SJSA1 (cell line): ENCODE measurements around the gene LIF. TPM values are rescaled to one million over a fixed set of nuclear protein-coding genes. Genes with fewer than 3 reads are reported as not detected.

ENCODE experiments used
- DNase-seq, 2 experiments: peaks; one replicate each; pipeline ENCODE4 v3.0.0-alpha.2; 2015 to 2020; ENCODE audit warnings: low spot score in 2 of 2, low read depth in 1 of 2
- H3K27ac ChIP-seq: fragments of 250-450 bp; sonication (Bioruptor Pico); 2 replicates; pipeline ENCODE4 v1.5.1; 2020; ENCODE audit warnings: mild to moderate bottlenecking, moderate library complexity
- H3K27me3 ChIP-seq: fragments of 250-450 bp; sonication (Bioruptor Pico); replicated peaks from 2 replicates; pipeline ENCODE4 v1.5.1; 2020; ENCODE audit warnings: mild to moderate bottlenecking, moderate library complexity
- H3K36me3 ChIP-seq: fragments of 250-450 bp; sonication (Bioruptor Pico); 2 replicates; pipeline ENCODE4 v1.5.1; 2020; ENCODE audit warnings: mild to moderate bottlenecking
- H3K4me1 ChIP-seq: fragments of 250-450 bp; sonication (Bioruptor Pico); replicated peaks from 2 replicates; pipeline ENCODE4 v1.6.1; 2021; ENCODE audit warnings: mild to moderate bottlenecking
- H3K4me3 ChIP-seq: fragments of 250-450 bp; sonication (Bioruptor Pico); 2 replicates; pipeline ENCODE4 v1.5.1; 2020; ENCODE audit warnings: mild to moderate bottlenecking
- H3K9me3 ChIP-seq: fragments of 250-450 bp; sonication (Bioruptor Pico); replicated peaks from 2 replicates; pipeline ENCODE4 v1.5.1; 2020; ENCODE audit warnings: mild to moderate bottlenecking
- total RNA-seq: library from RNA; depleted of rRNA; stranded (reverse); fragments of >200 nt; shearing (Covaris generic); gene quantifications from 2 replicates; pipeline ENCODE4 v1.2.3, GENCODE V29; 2014; rRNA removed

LIF gene
- 1.4 and 5.5 TPM in 2 replicates for total RNA-seq

DNA sequence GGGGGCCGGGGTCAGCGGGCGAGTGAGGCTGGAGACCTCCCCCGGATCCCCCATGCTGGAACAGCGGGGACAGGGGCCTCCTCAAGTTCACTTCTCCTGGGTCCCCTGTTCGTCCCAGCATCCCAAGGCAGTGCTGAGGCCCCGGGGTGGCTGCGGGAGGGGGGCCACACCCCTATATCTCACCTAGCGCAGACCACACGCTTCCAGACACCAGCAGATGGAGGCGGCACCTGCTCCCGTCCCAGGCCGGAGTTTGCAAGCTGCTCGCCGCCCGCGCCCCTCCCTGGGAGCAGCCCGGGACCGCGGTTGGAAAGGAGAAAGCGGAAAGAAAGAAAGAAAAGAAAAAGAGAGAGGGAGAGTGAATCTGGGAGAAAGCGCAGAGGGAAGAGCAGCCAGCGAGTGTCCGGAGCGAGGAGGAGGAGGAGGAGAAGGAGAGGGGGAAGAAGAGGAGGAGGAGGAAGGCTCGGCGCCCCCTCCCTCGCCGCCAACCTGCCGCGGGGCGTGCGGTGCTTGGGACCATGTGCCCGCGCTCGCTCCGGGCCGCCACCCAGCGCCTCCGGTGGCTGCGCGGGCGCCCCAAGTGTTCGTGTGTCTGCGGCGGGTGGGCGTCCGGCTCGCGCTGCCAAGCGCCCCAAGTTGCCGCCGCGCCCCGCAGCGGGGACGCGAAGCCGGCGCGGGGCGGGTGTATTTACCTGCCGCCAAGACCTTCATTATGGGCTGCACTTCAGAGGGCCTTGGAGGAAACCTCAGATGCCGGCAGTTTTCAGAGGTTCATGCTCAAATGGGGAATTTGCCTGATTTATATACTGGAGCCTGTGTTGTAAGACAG lies at the start of gene LIF:
TSS of gene LIF (minus strand) at position 775 of the 829 bp plus-strand sequence. CDS start at position 711, 64 bp downstream.
- Histone ChIP-seq H3K4me1 (peaks cover 49% of the 10 kb centered on the region), H3K27me3 (no peaks in the 10 kb centered on the region), H3K4me3 (peak within 1 kb of the TSS; percentile 43), H3K9me3 (no peaks in the 10 kb centered on the region), H3K36me3 (peaks cover 15% of the 10 kb centered on the region), H3K27ac (no peak within 1 kb of the TSS)
- DNase-seq: no peak

DNA sequence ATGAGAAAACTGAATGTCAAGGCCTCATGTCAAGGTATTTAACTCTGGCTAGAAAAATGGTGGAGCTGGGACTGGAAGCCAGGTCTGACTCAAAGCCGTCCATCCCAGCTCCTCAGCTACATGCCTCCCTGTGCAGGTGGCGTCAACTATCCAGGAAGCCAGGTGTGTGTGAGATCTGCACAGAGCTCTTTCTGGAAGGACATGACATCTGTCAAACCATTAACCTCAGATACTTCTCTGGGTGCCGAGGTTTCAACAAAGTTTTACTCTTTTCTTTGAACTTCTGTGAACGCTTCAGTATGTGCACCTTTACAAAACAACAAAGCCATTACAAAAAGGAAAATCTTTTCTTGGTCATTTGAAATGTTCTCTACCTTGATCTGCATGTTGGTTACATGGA lies 49.8 kb upstream of the LIF start:
- Histone ChIP-seq H3K36me3 (peaks cover 89% of the 10 kb centered on the region), H3K27me3 (no peaks in the 10 kb centered on the region), H3K27ac (no peak overlapping the region), H3K4me1 (peaks cover 4% of the 10 kb centered on the region), H3K9me3 (no peaks in the 10 kb centered on the region), H3K4me3 (no peak overlapping the region)
- DNase-seq: no peak

DNA sequence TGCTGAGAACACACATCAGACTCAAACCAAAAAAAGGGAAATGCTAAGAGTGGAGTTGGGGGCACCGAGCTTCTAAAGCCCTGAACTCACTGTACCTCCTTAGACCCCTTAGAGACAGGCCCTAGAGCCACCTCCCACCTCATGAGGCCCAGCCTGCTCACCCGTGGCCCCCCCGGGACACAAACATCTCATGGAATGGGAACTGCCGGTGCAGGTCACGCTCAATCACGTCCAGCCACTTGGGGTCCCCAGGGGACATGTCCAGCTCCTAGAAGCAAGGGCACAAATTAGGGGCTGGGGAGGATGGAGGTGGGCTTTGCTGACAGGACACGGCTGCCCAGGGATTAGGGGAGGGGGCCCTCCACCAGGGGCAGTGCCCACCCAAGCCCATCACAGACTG lies 49.0 kb upstream of the LIF start:
- H3K9me3 ChIP-seq: no peaks in the 10 kb centered on the region
- peaks cover 11% of the 10 kb centered on the region for H3K4me1 ChIP-seq
- H3K27ac ChIP-seq: no peak overlapping the region
- no peaks in the 10 kb centered on the region for H3K27me3 ChIP-seq
- peaks cover 84% of the 10 kb centered on the region for H3K36me3 ChIP-seq
- no peak overlapping the region for H3K4me3 ChIP-seq
- no peak for DNase-seq

DNA sequence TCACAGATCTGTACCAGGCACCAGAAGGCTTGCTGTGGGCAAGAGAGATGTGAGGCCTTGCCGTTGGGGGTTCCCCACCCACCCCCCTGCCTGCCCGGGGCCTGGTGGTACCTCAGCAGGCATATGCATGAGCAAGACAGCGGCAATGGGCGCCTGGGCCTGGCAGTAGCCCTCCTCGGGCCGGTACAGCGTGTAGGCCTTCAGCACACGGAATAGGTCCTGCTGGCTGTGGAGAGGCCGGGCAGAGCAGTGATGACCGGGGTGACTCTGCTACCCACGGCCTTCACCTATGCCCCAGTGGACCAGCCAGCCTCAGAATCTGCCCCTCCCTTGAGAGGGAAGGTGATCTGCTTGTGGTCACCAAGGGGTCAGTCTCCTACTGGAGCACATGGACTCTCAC lies 48.3 kb upstream of the LIF start:
- H3K9me3 ChIP-seq: no peaks in the 10 kb centered on the region
- no peak overlapping the region for H3K27ac ChIP-seq
- H3K4me1 ChIP-seq: peaks cover 19% of the 10 kb centered on the region
- peaks cover 78% of the 10 kb centered on the region for H3K36me3 ChIP-seq
- H3K4me3 ChIP-seq: no peak overlapping the region
- no peak for DNase-seq
- no peaks in the 10 kb centered on the region for H3K27me3 ChIP-seq

DNA sequence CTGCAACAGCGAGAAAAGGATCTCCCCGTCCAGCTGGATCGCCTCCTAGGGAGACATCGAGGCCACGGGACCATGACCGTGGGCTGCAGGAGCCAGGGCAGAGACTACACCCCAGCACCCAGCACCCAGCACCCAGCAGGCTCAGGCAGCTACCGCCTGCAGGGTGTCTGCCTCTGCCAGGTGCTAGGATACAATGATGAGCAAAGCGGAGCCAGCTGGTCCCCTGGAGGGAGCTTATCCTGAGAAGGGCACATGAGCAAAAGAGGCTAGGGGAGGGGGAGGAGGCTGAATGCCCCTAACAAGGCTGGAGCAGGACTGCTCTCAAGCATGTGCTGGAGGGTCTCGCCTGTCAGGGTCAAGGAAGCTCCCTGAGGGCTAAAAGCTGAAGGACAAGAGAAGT lies 47.5 kb upstream of the LIF start:
- Histone ChIP-seq H3K27ac (no peak overlapping the region), H3K4me3 (no peak overlapping the region), H3K4me1 (peaks cover 20% of the 10 kb centered on the region), H3K27me3 (no peaks in the 10 kb centered on the region), H3K9me3 (no peaks in the 10 kb centered on the region), H3K36me3 (peaks cover 71% of the 10 kb centered on the region)
- no peak for DNase-seq

DNA sequence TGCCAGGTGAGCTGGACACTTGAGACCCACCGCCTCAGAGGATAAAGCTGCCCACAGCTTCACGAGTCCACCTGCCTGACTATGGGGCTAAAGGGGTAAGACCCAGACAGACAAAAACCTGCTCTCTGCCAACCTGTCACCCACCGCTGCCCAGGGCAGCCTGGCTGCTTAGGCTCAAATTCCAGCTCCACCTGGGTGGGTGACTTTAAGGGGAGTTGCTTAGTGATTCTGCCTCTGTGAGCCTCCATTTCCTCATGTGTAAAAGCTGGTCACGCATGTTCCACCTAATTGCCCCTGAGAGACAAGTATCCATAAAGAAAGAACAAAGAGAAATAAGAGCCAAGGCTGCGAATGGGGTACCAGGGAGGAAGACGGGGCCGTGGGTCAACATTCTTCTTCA lies 46.5 kb upstream of the LIF start:
- H3K36me3 ChIP-seq: peaks cover 60% of the 10 kb centered on the region

DNA sequence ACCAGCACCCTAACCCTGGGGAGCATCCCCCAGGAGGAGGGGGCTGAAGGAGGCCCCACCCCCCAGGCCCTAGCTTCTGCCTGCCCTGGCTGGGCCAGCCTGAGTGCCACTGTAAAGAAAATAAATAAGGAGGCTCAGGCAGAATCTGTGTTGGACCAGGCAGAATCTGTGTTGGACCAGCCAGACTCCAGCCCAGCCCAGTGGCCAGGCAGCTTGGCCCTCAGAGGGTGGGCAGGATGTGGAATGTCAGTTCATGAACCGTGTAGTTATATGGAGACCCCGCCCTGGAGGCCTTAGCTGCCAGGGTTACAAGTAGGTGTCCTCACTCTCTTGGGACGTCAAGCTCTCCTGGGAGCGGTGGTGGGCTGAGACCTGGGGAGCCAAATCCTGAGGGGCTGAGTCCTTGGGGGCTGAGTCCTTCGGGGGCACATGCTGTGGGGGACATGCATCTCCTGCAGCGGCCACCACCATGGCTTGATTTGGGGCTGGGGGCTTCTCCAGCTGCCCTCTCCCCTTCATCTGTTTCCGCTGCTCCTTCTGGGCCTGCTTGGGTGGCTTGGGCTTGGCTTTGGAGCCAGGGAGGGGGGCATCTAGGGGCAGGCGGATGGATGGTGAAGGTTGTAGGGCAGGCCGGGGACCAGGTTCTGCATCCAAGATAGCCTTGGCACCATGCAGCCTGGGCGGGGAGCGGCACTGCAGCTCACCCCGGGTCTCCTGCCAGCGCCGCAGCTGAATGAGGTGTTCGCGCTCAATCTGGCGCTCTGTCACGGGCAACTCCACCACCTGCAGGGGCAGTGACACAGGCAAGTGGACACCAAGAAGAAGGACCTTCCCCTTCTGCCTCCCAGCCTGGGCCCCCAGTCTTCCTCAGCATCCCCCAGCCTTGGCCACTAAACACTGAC lies 45.8 kb upstream of the LIF start:
- no peak overlapping the region for H3K4me3 ChIP-seq
- no peak overlapping the region for H3K27ac ChIP-seq
- no peak for DNase-seq
- peaks cover 53% of the 10 kb centered on the region for H3K36me3 ChIP-seq
- peaks cover 34% of the 10 kb centered on the region for H3K4me1 ChIP-seq
- H3K27me3 ChIP-seq: no peaks in the 10 kb centered on the region
- no peaks in the 10 kb centered on the region for H3K9me3 ChIP-seq

More for the DNA sequence above, 46.5 kb upstream of the LIF start:
- no peak for DNase-seq
- H3K9me3 ChIP-seq: no peaks in the 10 kb centered on the region
- H3K27me3 ChIP-seq: no peaks in the 10 kb centered on the region
- no peak overlapping the region for H3K27ac ChIP-seq
- peaks cover 30% of the 10 kb centered on the region for H3K4me1 ChIP-seq
- H3K4me3 ChIP-seq: no peak overlapping the region

DNA sequence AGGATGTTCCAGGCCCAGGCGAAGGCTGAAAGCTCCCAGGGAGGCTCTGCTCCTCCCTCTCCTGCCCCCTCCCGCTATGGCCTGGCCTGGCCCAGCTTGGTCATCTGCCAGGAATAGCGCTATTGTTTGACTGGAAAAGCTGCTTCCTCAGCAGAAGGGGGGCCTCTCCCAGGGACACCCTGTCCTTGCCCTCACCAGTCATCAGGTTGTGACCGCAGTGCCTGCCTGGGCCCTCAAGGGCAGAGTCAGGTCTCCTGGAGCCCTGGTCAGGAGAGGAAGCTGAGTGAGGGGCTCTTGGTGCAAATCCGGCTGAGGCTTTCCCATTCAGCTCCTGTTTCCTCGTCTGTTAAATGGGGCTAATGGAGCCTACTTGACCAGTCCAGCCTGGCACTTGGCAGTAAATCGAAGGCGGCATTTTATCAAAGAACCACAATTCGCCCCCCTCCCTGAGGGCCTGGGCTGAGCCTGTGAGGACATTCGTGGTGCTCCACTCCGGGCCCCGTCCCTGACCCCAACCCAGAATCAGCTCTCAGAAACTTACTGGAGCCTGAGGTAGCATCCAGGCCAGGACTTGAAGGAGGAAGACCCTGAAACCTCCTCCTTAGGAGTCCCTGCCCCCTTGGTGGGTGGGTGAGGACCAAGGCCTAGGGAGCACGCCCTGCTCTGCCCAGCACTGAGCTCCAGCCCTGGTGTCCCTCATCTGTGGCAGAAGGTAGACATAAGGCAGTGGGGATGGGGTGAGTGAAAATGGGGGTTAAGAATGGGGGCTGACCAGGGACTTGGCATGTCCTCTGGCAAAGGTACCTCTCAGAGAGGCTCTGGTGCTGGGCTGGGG lies 44.7 kb upstream of the LIF start:
- Histone ChIP-seq H3K9me3 (no peaks in the 10 kb centered on the region), H3K4me1 (peaks cover 34% of the 10 kb centered on the region), H3K27ac (peak overlapping the region; percentile 32; the same call in 1 of the 2 replicates), H3K36me3 (peaks cover 47% of the 10 kb centered on the region), H3K27me3 (no peaks in the 10 kb centered on the region), H3K4me3 (no peak overlapping the region)
- peak; percentile 93 to 95 for DNase-seq

DNA sequence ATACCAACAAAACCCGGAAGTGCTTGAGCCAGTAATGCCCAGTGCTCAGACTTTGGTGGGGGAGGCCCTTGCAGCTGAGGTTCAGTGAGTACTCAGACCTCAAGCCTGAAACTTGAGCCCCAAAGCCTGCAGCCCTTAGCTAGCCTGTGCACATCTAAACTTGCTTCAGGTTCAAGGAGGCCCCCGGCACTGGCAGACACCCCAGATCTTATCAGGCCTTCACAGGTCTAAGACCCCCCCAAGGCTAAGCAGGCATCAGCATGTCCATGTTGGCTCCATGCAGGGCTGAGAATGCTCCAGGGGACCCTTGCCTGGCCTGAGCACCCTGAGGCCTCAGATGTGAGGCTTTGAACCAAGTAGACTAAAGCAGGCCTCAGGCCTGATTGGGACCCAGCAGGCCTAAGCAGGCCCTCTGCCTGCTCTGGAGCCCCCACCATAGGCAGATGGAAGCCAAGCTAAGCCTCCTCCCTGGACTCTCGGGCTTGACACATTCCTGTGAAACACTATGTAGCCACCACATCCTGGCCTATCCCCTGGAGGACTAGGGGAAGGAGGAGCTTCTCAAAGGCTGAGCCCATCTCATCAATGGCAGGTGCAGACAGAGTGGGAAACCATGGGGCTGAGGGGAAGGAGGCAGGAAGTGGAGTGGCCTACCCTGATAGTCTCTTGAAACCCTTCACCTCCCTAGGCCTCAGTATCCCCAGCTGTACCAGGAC lies 43.9 kb upstream of the LIF start:
- peaks cover 40% of the 10 kb centered on the region for H3K36me3 ChIP-seq
- no peaks in the 10 kb centered on the region for H3K27me3 ChIP-seq
- H3K4me3 ChIP-seq: no peak overlapping the region
- H3K9me3 ChIP-seq: no peaks in the 10 kb centered on the region
- DNase-seq: peak; percentile 18 to 68
- H3K27ac ChIP-seq: peak overlapping the region; percentile 2; the same call in 1 of the 2 replicates
- peaks cover 34% of the 10 kb centered on the region for H3K4me1 ChIP-seq

DNA sequence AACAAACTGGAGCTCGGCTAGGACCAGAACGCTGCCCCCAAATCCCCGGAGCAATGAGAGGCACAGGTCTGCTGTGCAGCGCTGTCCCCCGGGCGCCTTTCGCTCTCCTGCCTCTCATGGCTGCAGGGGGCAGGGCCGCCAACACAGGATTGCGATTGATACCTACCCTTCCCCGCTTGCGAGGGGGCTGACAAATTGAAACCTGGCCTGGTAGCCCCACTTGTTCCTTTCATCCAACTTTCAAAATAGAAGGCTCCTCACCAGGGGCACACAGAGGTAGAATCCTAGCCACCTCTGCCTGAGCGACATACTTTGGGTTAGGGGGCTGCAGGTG lies 43.4 kb upstream of the LIF start:
- no peak overlapping the region for H3K27ac ChIP-seq
- H3K4me1 ChIP-seq: peaks cover 34% of the 10 kb centered on the region
- no peaks in the 10 kb centered on the region for H3K27me3 ChIP-seq
- no peaks in the 10 kb centered on the region for H3K9me3 ChIP-seq
- H3K36me3 ChIP-seq: peaks cover 34% of the 10 kb centered on the region
- H3K4me3 ChIP-seq: peak overlapping the region; percentile 71
- no peak for DNase-seq

DNA sequence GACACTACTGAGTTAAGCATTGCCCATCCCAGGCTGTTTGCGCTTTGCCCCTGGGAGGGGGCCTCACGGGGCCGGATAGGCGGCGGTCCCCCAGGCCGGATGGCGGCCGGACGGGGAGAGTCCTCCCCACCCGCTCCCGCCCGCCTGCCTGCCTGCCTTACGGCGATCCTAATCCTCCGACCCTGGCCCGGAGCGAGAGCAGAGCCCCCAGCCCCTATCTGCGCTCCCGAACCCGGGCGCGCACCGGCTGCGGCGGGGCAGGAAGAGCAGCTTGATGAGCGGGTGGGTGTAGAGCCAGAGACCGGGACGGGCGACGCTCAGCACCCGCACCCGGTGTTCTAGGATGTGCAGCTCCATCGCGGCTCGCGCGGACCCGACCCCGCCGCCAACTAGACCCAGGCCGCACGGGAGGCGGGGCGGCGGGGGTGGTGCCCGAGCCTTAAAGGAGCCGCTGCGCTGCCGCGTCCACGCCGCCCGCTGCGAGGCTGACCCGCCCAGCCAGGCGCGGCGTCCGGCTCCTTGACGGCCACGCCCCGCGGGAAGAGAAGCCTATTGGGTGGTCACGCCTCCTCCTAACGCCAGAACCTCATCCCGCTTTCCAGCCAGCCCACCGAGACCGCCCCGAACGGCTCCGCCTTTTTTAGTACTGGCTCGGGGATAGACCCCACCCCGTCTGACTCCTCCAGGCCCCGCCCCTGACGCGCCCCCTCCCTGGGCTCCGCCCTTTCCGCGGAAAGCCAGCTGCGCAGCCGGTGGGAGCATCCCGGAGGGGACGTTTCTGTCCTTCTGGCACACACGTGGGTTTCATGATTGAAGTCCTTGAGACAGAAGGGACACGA lies 42.8 kb upstream of the LIF start, which contains the start of gene CASTOR1:
TSS of gene CASTOR1 (minus strand) at position 365 of the 839 bp plus-strand sequence. CDS start at position 357, 8 bp downstream.
- peak within 1 kb of the TSS; percentile 71 for H3K4me3 ChIP-seq
- H3K27ac ChIP-seq: no peak within 1 kb of the TSS; the same call in 1 of the 2 replicates
- H3K36me3 ChIP-seq: peaks cover 33% of the 10 kb centered on the region
- H3K27me3 ChIP-seq: no peaks in the 10 kb centered on the region
- DNase-seq: peak; percentile 92 to 98
- no peaks in the 10 kb centered on the region for H3K9me3 ChIP-seq
- peaks cover 34% of the 10 kb centered on the region for H3K4me1 ChIP-seq
